Upper lobe of left lung (tissue), 4 donors: Measurements from ENCODE around the gene SEMA6A.

ENCODE experiments used
- CTCF ChIP-seq, 6 experiments: fragments of 450-650 bp in 4 of 6; fragments of 200-600 bp in 2 of 6; sonication (generic) in 2 of 6; IDR thresholded peaks; one replicate each; pipeline ENCODE4 v1.5.1; 2016 to 2019; ENCODE audit warnings: antibody characterized with exemption in 6 of 6
- POLR2AphosphoS5 ChIP-seq, 2 donors: sonication (generic); formaldehyde crosslinking; IDR thresholded peaks; one replicate each; pipeline ENCODE4 v1.5.1; 2017; ENCODE audit warnings: antibody characterized with exemption in 2 of 2

GRCh38 chr5:116449458-116449857 is 125.2 kb downstream of the SEMA6A start:
- TF ChIP-seq POLR2AphosphoS5 (IDR thresholded peaks at IDR 0.05), result no peak
- TF ChIP-seq CTCF (IDR thresholded peaks at IDR 0.05), result no peak
